Sigmoid colon (tissue), 4 donors: ENCODE measurements around the gene ZDHHC6.

Source experiments
- CTCF ChIP-seq, 4 experiments: fragments of 450-650 bp in 3 of 4; fragments of 200-600 bp in 1 of 4; IDR thresholded peaks; one replicate each; pipeline ENCODE4 v1.5.1; 2016 to 2019; ENCODE audit warnings: antibody characterized with exemption in 4 of 4, mild to moderate bottlenecking in 3 of 4, moderate library complexity in 2 of 4
- EP300 ChIP-seq, 4 donors: sonication (generic); formaldehyde crosslinking; IDR thresholded peaks; one replicate each; pipeline ENCODE4 v1.6.1; 2017; ENCODE audit warnings: antibody characterized with exemption in 4 of 4
- POLR2AphosphoS5 ChIP-seq, 4 donors: sonication (generic); formaldehyde crosslinking; IDR thresholded peaks; one replicate each; pipeline ENCODE4 v1.6.1; 2017; ENCODE audit warnings: antibody characterized with exemption in 4 of 4

GRCh38 chr10:112389271-112389822 is 57.4 kb downstream of the ZDHHC6 start:
- no peak for TF ChIP-seq EP300 (IDR thresholded peaks at IDR 0.05)
- TF ChIP-seq CTCF (IDR thresholded peaks at IDR 0.05) = no peak
- TF ChIP-seq POLR2AphosphoS5 (IDR thresholded peaks at IDR 0.05) = peak in 2 of 4 donors; percentile 12 to 41
